Mammary epithelial cell (primary cell): ENCODE data around the gene MXRA8.

Source experiments
- CTCF ChIP-seq, 2 donors: IDR thresholded peaks in 1 of 2; conservative IDR thresholded peaks in 1 of 2; 2 replicates each; pipeline ENCODE4 v1.5.1; 2011 to 2012; ENCODE audit warnings: inconsistent platforms in 2 of 2, low read length in 2 of 2, mild to moderate bottlenecking in 2 of 2, control low read depth in 1 of 2, low read depth in 1 of 2; ENCODE audit not compliant: insufficient read depth in 1 of 2; ENCODE audit errors: extremely low read depth in 1 of 2
- EZH2 ChIP-seq: IDR thresholded peaks from 2 replicates; pipeline ENCODE4 v1.6.1; 2012; ENCODE audit warnings: low read length, inconsistent platforms, borderline replicate concordance

- no peak for TF ChIP-seq CTCF (conservative IDR thresholded peaks at IDR 0.05 in 1 of 2, IDR thresholded peaks at IDR 0.05 in 1 of 2; ENCODE audit: extremely low read depth in 1 of 2, insufficient read depth in 1 of 2, low read depth in 1 of 2, low read length in 2 of 2)
- TF ChIP-seq EZH2, result no peak
These were observed 21.9 kb downstream of the MXRA8 start for GRCh38 chr1:1336446-1336845.
